T-helper 2 cell treated with Interferon-gamma antibody and Interleukin-4, amounts not matched to agents 100 ng/mL and 5 ng/mL, for 36 hours (primary cell): ENCODE measurements around the gene HCLS1. TPM values are rescaled to one million over a fixed set of nuclear protein-coding genes. Genes with fewer than 3 reads are reported as not detected.

Experiments used
- intact Hi-C: fragments of 100-400 bp; cut with micrococcal nuclease; formaldehyde crosslinking; loops from one replicate; pipeline ENCODE4 v1.15.1; 2023
- total RNA-seq: library from RNA; stranded (reverse); gene quantifications from 2 replicates; pipeline ENCODE4 v1.2.3, GENCODE V29; 2022

HCLS1 gene
- total RNA-seq, 1 donor from 2014 or later: 336 TPM

DNA sequence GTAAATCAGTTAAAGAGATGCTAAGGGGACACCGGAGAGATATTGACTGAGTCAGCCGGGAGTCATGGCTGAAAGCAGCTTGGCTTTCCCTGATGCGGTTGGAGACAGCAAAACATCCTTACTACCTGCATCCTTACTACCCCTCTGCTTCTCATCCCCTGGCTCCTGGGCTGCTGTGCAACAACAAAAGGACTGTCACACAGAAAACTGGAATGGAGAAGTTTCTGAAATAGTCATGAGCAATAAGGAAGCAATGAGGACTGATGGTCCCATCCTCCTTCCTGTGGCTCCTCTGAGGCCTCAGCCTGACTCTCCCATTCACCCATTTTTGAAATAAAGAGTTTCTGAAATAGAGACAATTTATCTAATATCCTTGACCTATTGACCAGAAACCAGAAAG is 1.1 kb downstream of the HCLS1 start:
- intact Hi-C loops: loop anchor here (10.0 kb wide), 1 partner anchor 1135 kb away; the partner anchor contains the start of genes HSPBAP1 and SLC49A4

DNA sequence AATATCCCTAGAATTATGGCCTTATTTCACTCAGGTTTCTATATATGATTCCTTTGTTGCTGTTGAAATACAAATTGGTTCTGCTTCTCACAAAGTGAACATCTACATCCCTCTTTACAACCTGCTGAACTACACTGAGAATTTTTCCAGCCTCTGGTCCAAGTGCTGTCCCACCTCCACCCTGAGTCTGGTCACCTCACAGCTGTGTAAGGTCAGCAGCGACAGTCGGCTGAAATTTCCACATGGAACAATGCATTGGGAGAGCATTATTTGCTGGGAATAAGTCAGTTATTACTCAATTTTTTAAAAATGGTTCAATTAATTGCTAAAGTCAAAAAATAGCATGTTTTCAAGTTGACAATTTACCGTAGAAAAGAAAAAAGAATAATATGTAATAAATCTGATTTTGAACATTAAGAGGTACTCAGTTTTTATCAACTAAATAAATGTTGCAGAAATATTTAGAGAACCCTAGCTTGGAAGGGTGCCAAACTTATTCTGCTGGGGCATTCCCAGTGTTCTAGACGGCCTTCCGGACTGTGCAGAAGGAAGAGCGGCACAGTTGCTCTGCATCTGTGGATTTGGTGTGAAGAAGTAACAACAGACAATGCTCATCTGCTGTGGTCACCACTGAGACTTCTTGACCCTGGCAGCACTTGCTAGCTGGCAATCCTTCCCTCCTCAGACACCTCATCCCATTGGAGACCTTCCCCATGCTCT is 1.8 kb downstream of the HCLS1 start:
- intact Hi-C loops: loop anchor here (10.0 kb wide), 1 partner anchor 1136 kb away; the partner anchor contains the start of genes HSPBAP1 and SLC49A4

DNA sequence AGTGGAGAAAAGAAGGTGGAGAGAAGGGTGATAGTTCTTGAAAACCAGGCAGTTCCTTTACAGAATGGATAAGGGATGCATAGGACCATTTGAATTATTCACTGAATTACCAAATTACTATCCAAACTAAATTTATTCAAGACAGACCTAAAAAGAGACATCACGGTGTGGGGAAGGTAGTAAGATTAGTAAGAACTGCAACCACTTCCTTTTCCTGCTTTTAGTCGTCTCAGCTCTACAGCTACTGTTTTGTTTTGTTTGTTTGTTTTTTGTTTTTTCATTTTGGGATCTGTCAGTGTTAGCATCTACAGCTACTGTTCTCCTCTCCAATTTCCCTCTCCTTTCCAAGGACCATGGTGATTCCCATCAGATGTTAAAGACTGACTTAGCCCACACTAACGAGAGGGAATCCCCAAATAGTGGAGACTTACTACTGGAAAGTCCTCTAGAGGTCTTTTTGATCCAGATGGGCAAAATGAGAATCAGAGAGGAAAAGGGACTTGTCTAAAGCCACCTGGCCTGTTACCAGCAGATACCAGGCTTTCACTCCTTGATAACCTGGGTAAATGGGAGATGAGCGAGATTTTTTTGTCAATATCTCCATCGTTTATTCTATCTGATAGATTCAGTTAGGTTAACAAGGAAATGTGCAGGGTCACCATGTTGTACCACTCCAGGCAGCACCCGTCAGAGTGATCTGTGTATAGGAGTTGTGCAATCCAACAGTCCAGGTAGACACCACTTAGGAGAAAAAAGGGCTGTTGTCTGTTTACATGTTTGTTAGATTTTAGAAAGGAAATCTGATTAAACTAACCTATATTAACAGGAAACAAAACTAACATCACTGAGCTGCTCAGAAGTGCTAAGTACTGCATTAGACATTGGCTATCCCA is 6.0 kb downstream of the HCLS1 start:
- intact Hi-C loops: loop anchor here (10.0 kb wide), 1 partner anchor 1140 kb away; the partner anchor contains the start of genes HSPBAP1 and SLC49A4

DNA sequence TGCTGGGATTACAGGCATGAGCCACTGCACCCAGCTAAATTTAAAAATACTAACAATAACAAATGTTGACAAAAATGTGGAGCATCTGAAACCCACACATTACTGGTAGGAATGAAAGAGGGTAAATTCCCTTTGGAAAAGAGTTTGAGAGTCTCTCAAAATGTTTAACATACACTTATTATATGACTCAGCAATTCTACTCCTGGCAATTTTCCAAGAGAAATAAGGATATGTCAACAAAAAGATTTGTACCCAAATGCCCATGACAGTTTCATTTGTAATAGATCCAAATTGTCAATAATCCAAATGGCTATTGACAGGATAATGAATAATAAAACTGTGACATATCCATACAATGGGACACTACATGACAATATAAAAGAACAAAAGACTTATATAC is 9.0 kb downstream of the HCLS1 start:
- intact Hi-C loops: loop anchor here (10.0 kb wide), 1 partner anchor 1143 kb away; the partner anchor contains the start of genes HSPBAP1 and SLC49A4

DNA sequence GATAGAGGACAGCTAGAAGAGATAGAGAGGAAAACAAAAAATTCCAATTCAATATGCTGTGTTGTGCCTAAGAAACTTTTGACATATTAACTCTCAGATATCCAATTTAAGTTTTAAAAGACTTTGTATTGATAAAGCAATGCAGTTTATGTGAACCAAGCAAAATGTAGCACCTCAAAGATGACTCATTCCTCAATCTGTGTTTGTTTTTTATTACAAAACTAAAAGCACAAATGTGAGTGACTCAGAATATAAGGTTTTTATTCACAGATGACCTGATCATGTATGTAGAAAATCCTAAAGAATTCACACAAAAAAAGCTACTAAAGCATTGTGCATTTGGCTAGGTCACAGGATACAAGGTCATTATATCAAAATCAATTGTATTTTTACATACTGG is 11.1 kb downstream of the HCLS1 start:
- intact Hi-C loops: loop anchor here (10.0 kb wide), 1 partner anchor 1145 kb away; the partner anchor contains the start of genes HSPBAP1 and SLC49A4

DNA sequence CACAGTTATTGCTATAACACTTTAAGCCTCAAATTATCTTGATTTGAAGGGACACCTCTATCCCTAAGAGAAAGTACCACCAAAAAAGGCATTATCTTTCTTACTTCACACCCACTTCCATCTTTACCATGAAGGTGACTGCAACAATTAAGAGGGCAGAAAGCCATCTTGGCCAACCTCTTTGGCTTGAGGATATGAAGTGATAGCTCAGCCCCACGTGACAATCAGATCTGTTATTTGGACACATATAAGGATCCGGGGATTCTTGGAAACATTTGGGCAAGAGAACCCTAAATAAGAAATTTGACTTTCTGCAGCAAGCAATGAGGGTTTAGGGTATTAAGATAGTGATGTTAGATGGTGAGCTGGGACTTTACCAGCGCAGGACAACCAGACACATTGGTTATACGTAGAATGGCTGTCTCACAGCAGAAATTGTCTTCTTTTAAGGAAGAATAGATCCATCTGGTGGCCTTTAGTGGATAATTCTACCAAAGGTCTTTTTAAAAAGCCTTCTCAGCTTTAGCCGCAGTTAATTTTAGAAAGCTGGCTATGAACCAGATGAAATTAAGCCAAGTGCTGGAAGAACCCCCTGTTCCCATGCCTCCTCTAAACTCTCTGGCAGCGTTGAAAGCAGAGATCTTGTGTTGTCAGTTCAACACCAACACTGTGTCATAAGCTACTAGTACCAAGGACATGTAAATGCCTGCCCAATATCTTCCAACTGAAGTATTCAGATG is 12.3 kb downstream of the HCLS1 start:
- intact Hi-C loops: no loop called here

DNA sequence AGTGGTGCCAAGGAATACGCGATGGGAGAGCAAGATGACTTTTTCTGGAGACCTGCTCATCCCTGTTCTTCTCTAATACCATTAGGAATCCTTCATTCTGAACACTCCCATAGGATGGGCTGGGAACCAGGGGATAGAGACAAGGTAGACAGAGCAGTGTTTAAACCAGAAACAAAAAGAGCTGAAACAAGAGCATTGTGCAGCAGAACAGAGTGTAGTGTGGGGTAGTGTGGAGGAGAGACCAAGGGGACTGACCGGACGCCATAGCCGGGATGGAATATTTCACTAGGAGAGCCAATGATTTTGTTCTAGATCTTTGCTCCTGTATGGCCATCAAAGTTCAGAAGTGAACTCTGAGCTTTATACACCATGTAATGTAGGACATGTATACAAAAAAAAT is 15.6 kb downstream of the HCLS1 start:
- intact Hi-C loops: no loop called here

DNA sequence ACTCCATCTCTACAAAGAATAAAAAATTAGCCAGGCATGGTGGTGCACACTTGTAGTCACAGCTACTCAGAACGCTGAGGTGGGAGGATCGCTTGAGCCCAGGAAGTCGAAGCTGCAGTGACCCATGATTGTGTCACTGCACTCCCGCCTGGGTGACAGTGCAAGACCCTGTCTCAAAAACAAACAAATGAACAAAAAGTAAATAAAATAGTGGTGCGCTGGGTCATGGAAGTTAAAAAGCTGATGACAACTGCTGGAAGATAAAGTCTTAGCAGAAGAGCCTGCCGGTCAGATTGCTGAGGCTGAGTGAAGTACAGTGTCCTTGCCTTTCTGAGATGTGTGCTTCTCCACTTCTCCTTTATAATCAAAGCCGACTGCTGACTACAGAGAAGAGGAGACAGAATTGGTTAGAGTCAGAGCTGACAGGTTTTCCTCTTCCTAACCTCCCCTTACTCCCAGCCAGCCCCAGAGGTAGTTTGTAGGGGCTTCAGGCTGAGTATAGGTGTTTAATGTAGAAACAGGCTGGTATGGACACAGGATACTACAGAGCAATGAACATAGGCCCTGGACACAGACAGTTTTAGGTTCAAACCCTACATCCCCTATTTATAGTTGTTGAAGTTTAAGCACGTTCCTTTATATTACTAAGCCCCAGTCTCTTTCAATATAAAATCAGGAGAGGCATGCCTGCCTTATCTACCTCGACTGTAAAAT is 17.9 kb downstream of the HCLS1 start:
- intact Hi-C loops: no loop called here

DNA sequence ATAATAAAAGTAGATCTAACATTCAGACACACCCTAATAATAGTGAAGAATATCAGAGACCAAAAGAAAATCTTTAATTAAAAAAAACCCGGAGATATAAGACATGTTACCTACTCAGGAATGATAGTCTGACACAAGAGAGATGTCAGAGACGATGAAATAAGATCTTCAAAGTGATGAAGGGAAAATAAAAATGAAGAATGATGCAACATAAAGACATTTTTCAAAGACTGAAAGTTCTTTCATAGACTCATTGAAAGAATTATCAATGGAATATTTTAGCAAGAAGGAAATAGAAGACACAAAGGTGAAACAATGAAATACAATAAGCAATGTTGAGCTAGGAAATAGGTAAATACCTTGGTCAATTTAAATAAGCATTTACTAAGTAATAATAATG is 19.6 kb downstream of the HCLS1 start:
- intact Hi-C loops: no loop called here

DNA sequence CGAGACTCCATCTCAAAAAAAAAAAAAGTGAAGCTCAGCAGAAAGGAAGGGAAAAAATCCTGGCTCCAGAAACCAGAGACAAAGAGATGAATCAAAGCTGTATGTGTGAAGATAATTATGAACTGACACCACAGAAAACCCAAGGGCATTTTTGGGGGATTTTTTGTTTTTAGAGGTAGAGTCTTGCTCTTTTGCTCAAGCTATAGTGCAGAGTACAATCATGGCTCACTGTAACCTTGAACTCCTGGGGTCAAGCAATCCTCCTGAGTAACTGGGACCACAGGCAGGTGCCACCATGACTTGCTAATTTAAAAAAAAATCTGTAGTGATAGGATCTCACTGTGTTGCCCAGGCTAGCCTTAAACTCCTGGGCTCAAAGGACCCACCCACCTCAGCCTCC is 22.8 kb downstream of the HCLS1 start:
- intact Hi-C loops: no loop called here

DNA sequence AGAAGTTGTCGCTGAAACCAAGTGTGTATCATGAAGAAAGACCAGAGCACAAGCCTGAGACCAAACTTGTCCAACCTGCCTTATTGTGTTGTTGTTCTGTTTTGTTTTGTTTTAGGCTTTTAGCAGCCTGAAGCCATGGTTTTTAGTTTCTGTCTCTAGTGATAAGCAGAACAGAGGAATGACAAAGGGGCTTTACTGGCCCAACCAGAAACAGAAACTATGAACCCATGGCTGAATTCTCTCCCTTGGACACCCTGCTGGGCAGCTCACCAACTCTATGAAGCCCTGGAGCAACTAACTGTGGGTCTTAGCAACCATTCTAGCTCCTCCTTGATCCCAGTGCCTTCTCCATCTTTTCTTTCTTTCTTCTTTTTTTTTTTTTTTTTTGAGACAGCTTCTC is 30.3 kb downstream of the HCLS1 start:
- intact Hi-C loops: no loop called here

DNA sequence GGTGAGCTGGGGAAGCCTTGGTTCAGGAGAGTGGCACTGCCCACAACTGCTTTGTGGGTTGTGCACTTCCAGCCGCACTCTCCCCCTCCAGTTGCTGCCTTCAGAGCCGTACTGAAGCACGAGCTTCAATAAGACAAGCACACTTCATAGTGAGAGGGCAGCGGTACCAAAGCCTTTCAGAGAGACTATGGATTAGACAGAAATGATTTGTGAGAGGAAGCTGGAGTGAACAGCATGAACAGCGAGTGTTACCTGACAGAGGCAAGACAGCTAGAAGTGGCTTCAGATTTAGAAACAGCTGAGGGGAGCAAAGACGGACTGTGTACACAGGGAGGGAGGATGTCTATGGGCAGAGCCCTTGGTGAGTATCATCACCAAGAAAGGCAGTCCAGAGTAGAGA is 31.1 kb downstream of the HCLS1 start:
- intact Hi-C loops: no loop called here

DNA sequence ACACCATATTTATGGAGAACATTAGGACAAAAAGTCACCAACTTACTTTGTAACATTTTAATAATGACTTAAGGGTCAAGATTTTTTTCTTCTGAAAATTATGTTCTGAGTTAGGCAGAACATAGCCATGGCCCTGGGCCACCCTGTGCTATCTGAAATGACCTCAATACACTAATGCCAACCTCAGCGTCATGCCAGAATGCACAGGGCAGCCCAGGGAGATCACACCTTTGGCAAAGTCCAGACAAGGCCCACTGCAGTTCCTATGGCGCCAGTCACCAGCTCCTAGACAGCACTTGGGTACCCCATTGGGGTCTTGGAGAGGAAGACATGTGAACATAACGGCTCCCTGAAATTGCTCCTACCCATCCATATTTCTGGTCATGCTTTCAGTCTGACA is 33.1 kb downstream of the HCLS1 start:
- intact Hi-C loops: no loop called here

DNA sequence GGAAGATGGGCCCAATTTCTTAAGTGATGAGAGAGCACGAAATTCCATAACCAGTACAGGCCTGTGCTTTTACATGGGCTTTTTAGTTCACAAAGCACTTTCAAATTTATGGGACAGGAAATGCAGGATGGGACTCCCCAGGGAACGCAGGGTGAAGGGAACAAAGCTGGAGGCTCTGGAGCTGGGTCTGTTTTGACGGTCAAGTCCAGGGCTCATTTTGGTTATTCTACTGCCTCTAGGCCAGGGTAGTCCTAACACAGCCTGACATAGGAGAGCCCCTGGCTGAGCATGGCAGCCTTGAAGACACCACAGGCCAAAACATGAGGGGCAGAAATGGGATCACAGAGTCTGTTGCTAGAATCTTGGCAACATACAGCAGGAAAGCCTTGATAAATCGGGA is 33.5 kb downstream of the HCLS1 start:
- intact Hi-C loops: no loop called here

DNA sequence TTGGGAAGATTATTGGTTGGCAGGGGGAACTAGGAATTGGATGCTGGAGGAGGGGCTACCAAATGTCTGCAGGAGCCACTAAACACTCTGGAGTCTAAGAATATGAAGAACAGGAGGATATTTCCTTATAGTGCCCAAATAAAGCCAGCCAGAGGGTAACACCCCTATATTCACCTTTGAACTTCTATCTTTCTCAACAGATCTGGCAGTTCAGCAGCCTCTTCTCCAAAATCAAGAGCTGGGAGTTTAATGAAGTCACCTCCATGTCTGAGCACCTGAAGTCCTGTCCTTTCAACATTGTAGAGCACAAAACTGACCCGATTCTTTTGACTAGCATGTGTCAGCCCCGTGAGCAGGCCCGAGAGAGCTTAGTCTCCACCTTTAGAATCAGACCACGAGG is 34.2 kb downstream of the HCLS1 start:
- intact Hi-C loops: no loop called here

DNA sequence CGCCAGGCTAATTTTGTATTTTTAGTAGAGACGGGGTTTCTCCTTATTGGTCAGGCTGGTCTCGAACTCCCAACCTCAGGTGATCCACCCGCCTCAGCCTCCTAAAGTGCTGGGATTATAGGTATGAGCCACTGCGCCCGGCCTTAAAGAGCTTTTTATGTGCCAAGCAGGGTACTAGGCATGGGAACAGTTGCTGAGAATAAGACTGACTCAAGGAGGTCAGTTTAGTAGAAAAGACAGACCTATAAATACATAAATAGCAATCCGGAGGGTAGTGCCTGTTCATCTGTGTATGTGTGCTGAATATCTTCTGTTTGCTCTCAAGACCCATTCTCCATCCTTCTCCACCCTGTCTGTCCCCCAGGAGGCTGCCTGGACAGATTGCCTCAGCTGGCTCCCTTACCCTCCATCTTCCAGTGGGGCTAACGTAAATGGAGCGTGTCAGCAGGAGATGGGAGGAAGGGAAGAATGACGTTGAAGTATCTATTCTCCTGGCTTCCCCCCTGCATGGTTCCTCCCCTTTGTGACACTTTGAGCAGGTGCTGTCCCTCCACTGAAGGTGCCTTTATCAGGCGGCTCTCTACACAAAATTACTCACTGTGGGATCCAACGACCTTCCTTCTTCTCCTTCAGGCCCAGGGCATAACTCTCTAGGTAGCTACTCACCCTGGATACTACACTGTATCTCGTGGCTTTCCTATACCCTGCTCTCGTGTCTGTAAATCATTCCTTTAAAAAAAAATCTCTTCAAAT is 36.4 kb downstream of the HCLS1 start:
- intact Hi-C loops: no loop called here

DNA sequence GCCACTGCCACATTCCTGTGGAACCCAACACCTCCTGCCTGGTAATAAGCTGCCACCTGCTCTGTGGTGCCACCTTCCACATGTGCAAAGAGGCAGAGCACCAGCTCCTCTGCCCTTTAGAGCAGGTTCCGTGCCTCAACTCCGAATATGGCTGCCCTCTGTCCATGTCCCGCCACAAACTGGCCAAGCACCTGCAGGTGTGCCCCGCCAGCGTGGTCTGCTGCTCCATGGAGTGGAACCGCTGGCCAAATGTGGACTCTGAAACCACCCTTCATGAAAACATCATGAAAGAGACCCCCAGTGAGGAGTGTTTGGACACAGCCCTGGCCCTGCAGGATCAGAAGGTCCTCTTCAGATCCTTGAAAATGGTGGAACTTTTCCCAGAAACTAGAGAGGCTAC is 39.2 kb downstream of the HCLS1 start:
- intact Hi-C loops: no loop called here

DNA sequence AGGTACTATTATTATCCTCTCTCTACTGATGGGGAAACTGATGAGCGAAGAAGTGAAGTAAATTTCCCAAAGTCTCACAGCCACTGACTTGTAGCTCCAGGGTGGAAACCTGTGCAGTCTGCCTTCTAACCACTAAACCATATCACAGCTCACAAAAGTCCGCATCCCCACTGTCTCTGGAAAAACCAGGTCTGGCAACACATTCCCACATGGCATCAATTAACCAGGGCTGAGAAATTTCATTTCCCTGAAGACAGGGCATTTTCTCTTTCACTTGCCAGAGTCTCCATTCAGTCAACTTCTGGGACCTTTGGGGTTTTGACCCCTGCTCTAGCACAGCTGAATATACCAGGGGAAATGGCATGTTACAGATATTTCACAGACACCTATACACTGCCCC is 41.0 kb downstream of the HCLS1 start:
- intact Hi-C loops: no loop called here

DNA sequence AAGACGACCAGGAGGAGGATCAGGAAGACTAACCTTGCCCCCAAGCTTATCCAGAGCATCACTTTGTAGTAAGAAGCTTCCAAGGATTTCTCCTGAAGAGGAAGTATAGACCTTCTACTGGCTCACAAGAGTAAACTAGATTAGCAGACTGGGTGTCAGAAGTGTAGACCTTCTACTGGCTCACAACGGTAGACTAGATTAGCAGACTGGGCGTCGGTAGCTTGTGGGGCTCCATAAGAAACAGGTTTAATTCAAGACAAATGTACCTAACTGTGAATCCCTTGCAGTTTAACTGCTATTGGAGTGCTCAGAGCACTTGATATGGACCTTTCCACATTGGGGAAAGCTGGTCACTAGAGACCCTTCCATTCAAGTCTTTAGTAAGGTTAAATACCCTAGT is 54.6 kb downstream of the HCLS1 start:
- intact Hi-C loops: no loop called here

DNA sequence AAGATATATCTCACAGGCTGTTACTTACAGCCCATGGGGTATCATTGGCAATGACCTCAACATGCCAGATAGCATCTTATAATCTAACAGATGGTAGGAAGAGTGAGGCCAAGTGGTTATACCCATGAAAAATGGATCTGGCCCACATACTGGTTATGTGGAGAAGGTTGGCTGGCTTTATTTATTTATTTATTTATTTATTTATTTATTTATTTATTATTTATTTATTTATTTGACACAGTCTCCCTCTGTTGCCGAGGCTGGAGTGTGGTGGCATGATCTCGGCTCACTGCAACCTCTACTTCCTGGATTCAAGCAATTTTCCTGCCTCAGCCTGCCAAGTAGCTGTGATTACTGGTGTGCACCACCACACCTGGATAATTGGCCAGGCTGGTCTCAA is 55.9 kb downstream of the HCLS1 start:
- intact Hi-C loops: no loop called here
